ENCODE measurements around the gene NR6A1. TPM values are rescaled to one million over a fixed set of nuclear protein-coding genes. Genes with fewer than 3 reads are reported as not detected.
A peak's percentile ranks its signal among the peaks of the same experiment; 100 is the strongest.

The NR6A1 gene
- total and polyA plus RNA-seq, 2 of the 13 experiments (the other 11 are each of a cell fraction or from before 2014, with no cell fraction given) = 28.1 to 31.5 TPM

DNA sequence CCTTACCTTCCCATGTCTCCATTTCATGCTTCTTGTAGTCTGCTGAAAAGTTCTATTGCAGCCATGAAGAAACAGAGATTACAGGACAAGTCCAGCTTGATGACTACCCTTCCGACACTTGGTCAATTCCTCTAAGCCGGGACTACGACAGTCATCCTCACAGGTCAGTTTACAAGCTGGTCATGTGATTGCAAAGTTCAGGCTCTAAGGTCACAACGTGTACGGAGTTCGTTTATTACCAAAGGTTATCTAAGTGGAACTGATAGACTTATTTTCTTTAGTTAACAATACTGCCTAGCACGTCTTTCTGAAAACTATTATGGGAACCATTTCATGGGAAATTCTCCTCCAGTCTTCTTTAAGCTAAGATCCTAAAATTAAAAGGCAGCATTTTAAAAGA lies 175.4 kb downstream of the NR6A1 start (continued):
- TF ChIP-seq, protein P1, sequence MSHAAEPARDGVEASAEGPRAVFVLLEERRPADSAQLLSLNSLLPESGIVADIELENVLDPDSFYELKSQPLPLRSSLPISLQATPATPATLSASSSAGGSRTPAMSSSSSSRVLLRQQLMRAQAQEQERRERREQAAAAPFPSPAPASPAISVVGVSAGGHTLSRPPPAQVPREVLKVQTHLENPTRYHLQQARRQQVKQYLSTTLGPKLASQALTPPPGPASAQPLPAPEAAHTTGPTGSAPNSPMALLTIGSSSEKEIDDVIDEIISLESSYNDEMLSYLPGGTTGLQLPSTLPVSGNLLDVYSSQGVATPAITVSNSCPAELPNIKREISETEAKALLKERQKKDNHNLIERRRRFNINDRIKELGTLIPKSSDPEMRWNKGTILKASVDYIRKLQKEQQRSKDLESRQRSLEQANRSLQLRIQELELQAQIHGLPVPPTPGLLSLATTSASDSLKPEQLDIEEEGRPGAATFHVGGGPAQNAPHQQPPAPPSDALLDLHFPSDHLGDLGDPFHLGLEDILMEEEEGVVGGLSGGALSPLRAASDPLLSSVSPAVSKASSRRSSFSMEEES (CRISPR knock-in tag; IDR thresholded peaks at IDR 0.05) = peak; percentile 85
- 0 out of 2 replicates have a peak, but pooled peaks have one; percentile 26 for TF ChIP-seq ZMYM3 (CRISPR knock-in tag; IDR thresholded peaks at IDR 0.05)
- TF ChIP-seq, protein P2, sequence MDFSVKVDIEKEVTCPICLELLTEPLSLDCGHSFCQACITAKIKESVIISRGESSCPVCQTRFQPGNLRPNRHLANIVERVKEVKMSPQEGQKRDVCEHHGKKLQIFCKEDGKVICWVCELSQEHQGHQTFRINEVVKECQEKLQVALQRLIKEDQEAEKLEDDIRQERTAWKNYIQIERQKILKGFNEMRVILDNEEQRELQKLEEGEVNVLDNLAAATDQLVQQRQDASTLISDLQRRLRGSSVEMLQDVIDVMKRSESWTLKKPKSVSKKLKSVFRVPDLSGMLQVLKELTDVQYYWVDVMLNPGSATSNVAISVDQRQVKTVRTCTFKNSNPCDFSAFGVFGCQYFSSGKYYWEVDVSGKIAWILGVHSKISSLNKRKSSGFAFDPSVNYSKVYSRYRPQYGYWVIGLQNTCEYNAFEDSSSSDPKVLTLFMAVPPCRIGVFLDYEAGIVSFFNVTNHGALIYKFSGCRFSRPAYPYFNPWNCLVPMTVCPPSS (IDR thresholded peaks at IDR 0.05) = no peak
- no peak for TF ChIP-seq ZNF816 (CRISPR knock-in tag; IDR thresholded peaks at IDR 0.05; ENCODE audit: borderline replicate concordance)
- TF ChIP-seq, protein P3, sequence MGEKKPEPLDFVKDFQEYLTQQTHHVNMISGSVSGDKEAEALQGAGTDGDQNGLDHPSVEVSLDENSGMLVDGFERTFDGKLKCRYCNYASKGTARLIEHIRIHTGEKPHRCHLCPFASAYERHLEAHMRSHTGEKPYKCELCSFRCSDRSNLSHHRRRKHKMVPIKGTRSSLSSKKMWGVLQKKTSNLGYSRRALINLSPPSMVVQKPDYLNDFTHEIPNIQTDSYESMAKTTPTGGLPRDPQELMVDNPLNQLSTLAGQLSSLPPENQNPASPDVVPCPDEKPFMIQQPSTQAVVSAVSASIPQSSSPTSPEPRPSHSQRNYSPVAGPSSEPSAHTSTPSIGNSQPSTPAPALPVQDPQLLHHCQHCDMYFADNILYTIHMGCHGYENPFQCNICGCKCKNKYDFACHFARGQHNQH (CRISPR knock-in tag; IDR thresholded peaks at IDR 0.05) = no peak
- no peak for TF ChIP-seq HOXD1 (CRISPR knock-in tag; IDR thresholded peaks at IDR 0.05)
- TF ChIP-seq, protein P4, sequence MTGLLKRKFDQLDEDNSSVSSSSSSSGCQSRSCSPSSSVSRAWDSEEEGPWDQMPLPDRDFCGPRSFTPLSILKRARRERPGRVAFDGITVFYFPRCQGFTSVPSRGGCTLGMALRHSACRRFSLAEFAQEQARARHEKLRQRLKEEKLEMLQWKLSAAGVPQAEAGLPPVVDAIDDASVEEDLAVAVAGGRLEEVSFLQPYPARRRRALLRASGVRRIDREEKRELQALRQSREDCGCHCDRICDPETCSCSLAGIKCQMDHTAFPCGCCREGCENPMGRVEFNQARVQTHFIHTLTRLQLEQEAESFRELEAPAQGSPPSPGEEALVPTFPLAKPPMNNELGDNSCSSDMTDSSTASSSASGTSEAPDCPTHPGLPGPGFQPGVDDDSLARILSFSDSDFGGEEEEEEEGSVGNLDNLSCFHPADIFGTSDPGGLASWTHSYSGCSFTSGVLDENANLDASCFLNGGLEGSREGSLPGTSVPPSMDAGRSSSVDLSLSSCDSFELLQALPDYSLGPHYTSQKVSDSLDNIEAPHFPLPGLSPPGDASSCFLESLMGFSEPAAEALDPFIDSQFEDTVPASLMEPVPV (CRISPR knock-in tag; IDR thresholded peaks at IDR 0.05) = no peak
- peak; percentile 40; the same call in 1 of the 2 replicates for TF ChIP-seq KMT2A (CRISPR knock-in tag; IDR thresholded peaks at IDR 0.05)
- TF ChIP-seq, protein P5, sequence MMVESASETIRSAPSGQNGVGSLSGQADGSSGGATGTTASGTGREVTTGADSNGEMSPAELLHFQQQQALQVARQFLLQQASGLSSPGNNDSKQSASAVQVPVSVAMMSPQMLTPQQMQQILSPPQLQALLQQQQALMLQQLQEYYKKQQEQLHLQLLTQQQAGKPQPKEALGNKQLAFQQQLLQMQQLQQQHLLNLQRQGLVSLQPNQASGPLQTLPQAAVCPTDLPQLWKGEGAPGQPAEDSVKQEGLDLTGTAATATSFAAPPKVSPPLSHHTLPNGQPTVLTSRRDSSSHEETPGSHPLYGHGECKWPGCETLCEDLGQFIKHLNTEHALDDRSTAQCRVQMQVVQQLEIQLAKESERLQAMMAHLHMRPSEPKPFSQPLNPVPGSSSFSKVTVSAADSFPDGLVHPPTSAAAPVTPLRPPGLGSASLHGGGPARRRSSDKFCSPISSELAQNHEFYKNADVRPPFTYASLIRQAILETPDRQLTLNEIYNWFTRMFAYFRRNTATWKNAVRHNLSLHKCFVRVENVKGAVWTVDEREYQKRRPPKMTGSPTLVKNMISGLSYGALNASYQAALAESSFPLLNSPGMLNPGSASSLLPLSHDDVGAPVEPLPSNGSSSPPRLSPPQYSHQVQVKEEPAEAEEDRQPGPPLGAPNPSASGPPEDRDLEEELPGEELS (CRISPR knock-in tag; IDR thresholded peaks at IDR 0.05) = 0 out of 2 replicates have a peak, but pooled peaks have one; percentile 24
- TF ChIP-seq, protein P6, sequence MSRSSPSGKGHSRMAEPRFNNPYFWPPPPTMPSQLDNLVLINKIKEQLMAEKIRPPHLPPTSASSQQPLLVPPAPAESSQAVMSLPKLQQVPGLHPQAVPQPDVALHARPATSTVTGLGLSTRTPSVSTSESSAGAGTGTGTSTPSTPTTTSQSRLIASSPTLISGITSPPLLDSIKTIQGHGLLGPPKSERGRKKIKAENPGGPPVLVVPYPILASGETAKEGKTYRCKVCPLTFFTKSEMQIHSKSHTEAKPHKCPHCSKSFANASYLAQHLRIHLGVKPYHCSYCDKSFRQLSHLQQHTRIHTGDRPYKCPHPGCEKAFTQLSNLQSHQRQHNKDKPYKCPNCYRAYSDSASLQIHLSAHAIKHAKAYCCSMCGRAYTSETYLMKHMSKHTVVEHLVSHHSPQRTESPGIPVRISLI (CRISPR knock-in tag; IDR thresholded peaks at IDR 0.05; ENCODE audit: borderline replicate concordance) = no peak; the same call in 1 of the 2 replicates
- TF ChIP-seq SP4 (CRISPR knock-in tag; IDR thresholded peaks at IDR 0.05) = no peak
- TF ChIP-seq, protein P7, sequence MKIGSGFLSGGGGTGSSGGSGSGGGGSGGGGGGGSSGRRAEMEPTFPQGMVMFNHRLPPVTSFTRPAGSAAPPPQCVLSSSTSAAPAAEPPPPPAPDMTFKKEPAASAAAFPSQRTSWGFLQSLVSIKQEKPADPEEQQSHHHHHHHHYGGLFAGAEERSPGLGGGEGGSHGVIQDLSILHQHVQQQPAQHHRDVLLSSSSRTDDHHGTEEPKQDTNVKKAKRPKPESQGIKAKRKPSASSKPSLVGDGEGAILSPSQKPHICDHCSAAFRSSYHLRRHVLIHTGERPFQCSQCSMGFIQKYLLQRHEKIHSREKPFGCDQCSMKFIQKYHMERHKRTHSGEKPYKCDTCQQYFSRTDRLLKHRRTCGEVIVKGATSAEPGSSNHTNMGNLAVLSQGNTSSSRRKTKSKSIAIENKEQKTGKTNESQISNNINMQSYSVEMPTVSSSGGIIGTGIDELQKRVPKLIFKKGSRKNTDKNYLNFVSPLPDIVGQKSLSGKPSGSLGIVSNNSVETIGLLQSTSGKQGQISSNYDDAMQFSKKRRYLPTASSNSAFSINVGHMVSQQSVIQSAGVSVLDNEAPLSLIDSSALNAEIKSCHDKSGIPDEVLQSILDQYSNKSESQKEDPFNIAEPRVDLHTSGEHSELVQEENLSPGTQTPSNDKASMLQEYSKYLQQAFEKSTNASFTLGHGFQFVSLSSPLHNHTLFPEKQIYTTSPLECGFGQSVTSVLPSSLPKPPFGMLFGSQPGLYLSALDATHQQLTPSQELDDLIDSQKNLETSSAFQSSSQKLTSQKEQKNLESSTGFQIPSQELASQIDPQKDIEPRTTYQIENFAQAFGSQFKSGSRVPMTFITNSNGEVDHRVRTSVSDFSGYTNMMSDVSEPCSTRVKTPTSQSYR (CRISPR knock-in tag; IDR thresholded peaks at IDR 0.05; ENCODE audit: borderline replicate concordance) = 0 out of 2 replicates have a peak, but pooled peaks have one; percentile 31
- TF ChIP-seq NR2C2 (CRISPR knock-in tag; IDR thresholded peaks at IDR 0.05; ENCODE audit: borderline replicate concordance) = peak; percentile 87
- no peak for TF ChIP-seq ZNF207 (IDR thresholded peaks at IDR 0.05; ENCODE audit: borderline replicate concordance)
- TF ChIP-seq, protein P8, sequence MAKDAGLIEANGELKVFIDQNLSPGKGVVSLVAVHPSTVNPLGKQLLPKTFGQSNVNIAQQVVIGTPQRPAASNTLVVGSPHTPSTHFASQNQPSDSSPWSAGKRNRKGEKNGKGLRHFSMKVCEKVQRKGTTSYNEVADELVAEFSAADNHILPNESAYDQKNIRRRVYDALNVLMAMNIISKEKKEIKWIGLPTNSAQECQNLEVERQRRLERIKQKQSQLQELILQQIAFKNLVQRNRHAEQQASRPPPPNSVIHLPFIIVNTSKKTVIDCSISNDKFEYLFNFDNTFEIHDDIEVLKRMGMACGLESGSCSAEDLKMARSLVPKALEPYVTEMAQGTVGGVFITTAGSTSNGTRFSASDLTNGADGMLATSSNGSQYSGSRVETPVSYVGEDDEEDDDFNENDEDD (CRISPR knock-in tag; IDR thresholded peaks at IDR 0.05; ENCODE audit: borderline replicate concordance) = 0 out of 2 replicates have a peak, but pooled peaks have one; percentile 26
- TF ChIP-seq MEF2D (CRISPR knock-in tag; IDR thresholded peaks at IDR 0.05) = no peak
